Mesodermal cell (in vitro differentiated cells): Measurements from ENCODE around the gene NUDT4.

ENCODE experiments used
- H3K27ac ChIP-seq: 2 replicates; pipeline ENCODE4 v1.7.0; 2013; ENCODE audit warnings: mild to moderate bottlenecking, low read depth, low read length, moderate library complexity; ENCODE audit not compliant: severe bottlenecking
- H3K36me3 ChIP-seq: 2 replicates; pipeline ENCODE4 v1.7.1; 2013; ENCODE audit warnings: mild to moderate bottlenecking, low read length, moderate library complexity; ENCODE audit not compliant: control insufficient read depth, insufficient read depth
- H3K4me1 ChIP-seq: one replicate; pipeline ENCODE4 v1.7.1; 2013; ENCODE audit warnings: mild to moderate bottlenecking, low read length; ENCODE audit not compliant: insufficient read depth, control insufficient read depth, poor library complexity, severe bottlenecking
- H3K4me3 ChIP-seq: 2 replicates; pipeline ENCODE4 v1.7.0; 2013; ENCODE audit warnings: low read length, control low read depth, mild to moderate bottlenecking; ENCODE audit not compliant: insufficient read depth, poor library complexity, severe bottlenecking; ENCODE audit errors: extremely low read depth
- H3K9me3 ChIP-seq: 2 replicates; pipeline ENCODE4 v1.7.1; 2013; ENCODE audit warnings: mild to moderate bottlenecking, low read length, moderate library complexity; ENCODE audit not compliant: control insufficient read depth
- WGBS, 2 experiments: methylation state at CpG; one replicate each; pipeline ENCODE4 v1.1.5; 2013; ENCODE audit warnings: missing lambda C conversion rate in 2 of 2; ENCODE audit not compliant: insufficient coverage in 2 of 2; 5-methylcytosine and 5-hydroxymethylcytosine counted together

The NUDT4 gene

GRCh38 chr12:93447555-93448290 is 70.0 kb downstream of the NUDT4 start:
- Histone ChIP-seq H3K4me1 (peaks cover 10% of the 10 kb centered on the region), H3K27ac (no peak overlapping the region), H3K9me3 (no peaks in the 10 kb centered on the region), H3K36me3 (no peaks in the 10 kb centered on the region), H3K4me3 (no peak overlapping the region)
- 76 to 100% methylated on average over 2 to 4 of the region's 4 CpGs for WGBS, 2 experiments

GRCh38 chr12:93448796-93449195 is 71.1 kb downstream of the NUDT4 start:
- WGBS, 2 experiments = 87 to 96% methylated on average over 4 to 5 of the region's 5 CpGs
- Histone ChIP-seq H3K4me3 (no peak overlapping the region), H3K9me3 (no peaks in the 10 kb centered on the region), H3K36me3 (no peaks in the 10 kb centered on the region), H3K4me1 (no peaks in the 10 kb centered on the region), H3K27ac (no peak overlapping the region)

GRCh38 chr12:93449277-93449676 is 71.6 kb downstream of the NUDT4 start:
- H3K4me3 ChIP-seq = no peak overlapping the region
- H3K9me3 ChIP-seq = no peaks in the 10 kb centered on the region
- no peak overlapping the region for H3K27ac ChIP-seq
- H3K36me3 ChIP-seq = no peaks in the 10 kb centered on the region
- no peaks in the 10 kb centered on the region for H3K4me1 ChIP-seq
- 80% methylated on average over 1 of the region's 1 CpG; no CpG with 5 or more reads in 1 of the 2 experiments for WGBS, 2 experiments

DNA sequence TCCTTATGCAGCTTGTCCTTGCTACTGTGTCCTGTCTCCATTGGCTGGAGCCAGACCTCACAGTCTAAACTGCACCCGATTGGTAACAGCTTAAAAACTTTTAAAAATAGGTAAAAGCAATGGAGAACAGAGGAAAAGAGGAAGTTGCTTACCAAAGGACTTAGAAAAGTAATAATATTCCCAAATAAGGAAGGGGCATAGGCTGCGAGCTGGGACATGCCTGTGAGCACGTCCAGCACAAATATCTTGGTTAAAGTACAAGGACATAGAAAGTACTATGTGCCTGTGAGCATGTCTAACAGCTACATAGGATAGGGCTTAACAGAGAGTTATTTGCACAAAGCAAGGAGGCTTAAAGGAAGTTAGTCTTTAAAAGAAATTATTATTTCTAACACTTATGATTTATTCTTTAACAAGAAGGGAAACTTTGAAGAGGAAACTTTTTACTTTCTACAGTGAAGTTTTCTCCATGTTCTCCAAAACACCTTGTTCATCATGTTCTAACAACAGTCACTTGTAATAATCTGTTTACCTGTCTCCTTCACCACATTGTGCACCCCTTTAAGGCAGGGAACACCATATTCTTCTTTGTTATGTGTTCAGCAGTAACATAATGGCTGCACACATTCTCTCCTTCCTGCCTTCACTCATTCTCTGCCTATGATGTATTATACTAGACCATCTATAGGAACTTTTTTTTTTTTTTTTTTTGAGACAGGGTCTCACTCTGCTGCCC is 73.9 kb downstream of the NUDT4 start:
- WGBS, 2 experiments = 95 to 100% methylated on average over 2 to 3 of the region's 3 CpGs
- H3K27ac ChIP-seq = no peak overlapping the region
- H3K36me3 ChIP-seq = no peaks in the 10 kb centered on the region
- no peaks in the 10 kb centered on the region for H3K4me1 ChIP-seq
- no peaks in the 10 kb centered on the region for H3K9me3 ChIP-seq
- H3K4me3 ChIP-seq = no peak overlapping the region

GRCh38 chr12:93453633-93454032 is 75.9 kb downstream of the NUDT4 start:
- Histone ChIP-seq H3K27ac (no peak overlapping the region), H3K9me3 (no peaks in the 10 kb centered on the region), H3K36me3 (no peaks in the 10 kb centered on the region), H3K4me3 (no peak overlapping the region), H3K4me1 (no peaks in the 10 kb centered on the region)
- 86 to 96% methylated on average over 3 to 5 of the region's 5 CpGs for WGBS, 2 experiments

GRCh38 chr12:93456077-93456476 is 78.4 kb downstream of the NUDT4 start:
- H3K9me3 ChIP-seq = no peaks in the 10 kb centered on the region
- no peak overlapping the region for H3K4me3 ChIP-seq
- no peaks in the 10 kb centered on the region for H3K36me3 ChIP-seq
- H3K27ac ChIP-seq = no peak overlapping the region
- no peaks in the 10 kb centered on the region for H3K4me1 ChIP-seq
- WGBS, 2 experiments = 88% methylated on average over 1 of the region's 2 CpGs; no CpG with 5 or more reads in 1 of the 2 experiments
